ENCODE measurements around the gene SHMT2. TPM values are rescaled to one million over a fixed set of nuclear protein-coding genes. Genes with fewer than 3 reads are reported as not detected.

SHMT2 gene
- total RNA-seq, 1 donor from 2014 or later, result 178 TPM

GRCh38 chr12:57237932-57238853 lies 8.7 kb downstream of the SHMT2 start:
- intact Hi-C loops (cut with micrococcal nuclease), result loop anchor here (2.0 kb wide), 1 partner anchor 113 kb away; no protein-coding TSS in a partner anchor

- intact Hi-C loops (cut with micrococcal nuclease), result loop anchor here (1.0 to 2.0 kb wide), 4 partner anchors 10 to 114 kb away; partner anchors contain the start of gene SHMT2
Measured at GRCh38 chr12:57238854-57239554, 9.5 kb downstream of the SHMT2 start.

GRCh38 chr12:57239587-57240065 lies 10.1 kb downstream of the SHMT2 start:
- intact Hi-C loops (cut with micrococcal nuclease), result loop anchor here (1.0 to 2.0 kb wide), 4 partner anchors 10 to 115 kb away; partner anchors contain the start of gene SHMT2

- intact Hi-C loops (cut with micrococcal nuclease), result no loop called here
Measured at GRCh38 chr12:57240066-57240921, 10.8 kb downstream of the SHMT2 start.

- intact Hi-C loops (cut with micrococcal nuclease), result no loop called here
Measured at GRCh38 chr12:57240926-57241401, 11.5 kb downstream of the SHMT2 start.

- intact Hi-C loops (cut with micrococcal nuclease), result loop anchor here (2.0 kb wide), 1 partner anchor 189 kb away; the partner anchor contains the start of gene R3HDM2
Measured at GRCh38 chr12:57241402-57242310, 12.1 kb downstream of the SHMT2 start.

- intact Hi-C loops (cut with micrococcal nuclease), result loop anchor here (2.0 kb wide), 1 partner anchor 188 kb away; the partner anchor contains the start of gene R3HDM2
Measured at GRCh38 chr12:57242329-57242690, 12.8 kb downstream of the SHMT2 start.

GRCh38 chr12:57242691-57243454 lies 13.4 kb downstream of the SHMT2 start:
- intact Hi-C loops (cut with micrococcal nuclease), result loop anchor here (1.0 to 2.0 kb wide), 2 partner anchors 29 to 188 kb away; partner anchors contain the start of gene R3HDM2

GRCh38 chr12:57243521-57244311 lies 14.2 kb downstream of the SHMT2 start:
- intact Hi-C loops (cut with micrococcal nuclease), result loop anchor here (1.0 to 2.0 kb wide), 2 partner anchors 29 to 187 kb away; partner anchors contain the start of gene R3HDM2

- intact Hi-C loops (cut with micrococcal nuclease), result no loop called here
Measured at GRCh38 chr12:57244312-57244696, 14.8 kb downstream of the SHMT2 start.

- intact Hi-C loops (cut with micrococcal nuclease), result no loop called here
Measured at GRCh38 chr12:57247041-57247440, 17.5 kb downstream of the SHMT2 start.

GRCh38 chr12:57248934-57249742 lies 19.6 kb downstream of the SHMT2 start:
- intact Hi-C loops (cut with micrococcal nuclease), result no loop called here

GRCh38 chr12:57250541-57250940 lies 21.0 kb downstream of the SHMT2 start:
- intact Hi-C loops (cut with micrococcal nuclease), result no loop called here

GRCh38 chr12:57250956-57251355 lies 21.4 kb downstream of the SHMT2 start, which contains the start of gene STAC3:
Gene STAC3, minus strand, starts transcription at chr12:57251187. Its CDS starts 1,551 bp downstream, at chr12:57249636.
- intact Hi-C loops (cut with micrococcal nuclease), result no loop called here

GRCh38 chr12:57254506-57255280 lies 25.2 kb downstream of the SHMT2 start:
- intact Hi-C loops (cut with micrococcal nuclease), result no loop called here

- intact Hi-C loops (cut with micrococcal nuclease), result no loop called here
Measured at GRCh38 chr12:57255916-57256315, 26.4 kb downstream of the SHMT2 start.

All from T-helper 2 cell treated with Interferon-gamma antibody and Interleukin-4, amounts not matched to agents 100 ng/mL and 5 ng/mL, for 36 hours (primary cell).